Keratinocyte (primary cell): ENCODE data around the gene SLC15A4. TPM values are rescaled to one million over a fixed set of nuclear protein-coding genes. Genes with fewer than 3 reads are reported as not detected.

Source experiments
- DNase-seq: peaks from one replicate; pipeline ENCODE4 v3.0.0-alpha.2; 2011; ENCODE audit warnings: low read depth, missing footprints, low spot score
- FAIRE-seq: peaks from 2 replicates; lab custom pipeline; 2011; peaks lifted over from hg19 to GRCh38; lab: Jason Lieb, UNC
- H2AFZ ChIP-seq: 2 replicates; pipeline ENCODE4 v1.6.0; 2012; ENCODE audit warnings: low read length, control low read depth, inconsistent platforms; ENCODE audit not compliant: control insufficient read depth
- H3K27ac ChIP-seq: 2 replicates; pipeline ENCODE4 v1.5.1; 2011; ENCODE audit warnings: low read length; ENCODE audit not compliant: control insufficient read depth, insufficient read depth
- H3K27me3 ChIP-seq: 3 replicates; pipeline ENCODE4 v1.6.0; 2011; ENCODE audit warnings: low read length; ENCODE audit not compliant: control insufficient read depth, insufficient read depth; ENCODE audit errors: extremely low read depth
- H3K36me3 ChIP-seq, 2 experiments: 2 replicates in 1 of 2; 3 replicates in 1 of 2; pipeline ENCODE4 v1.5.1; 2011; ENCODE audit warnings: low read length in 2 of 2, mild to moderate bottlenecking in 1 of 2; ENCODE audit not compliant: control insufficient read depth in 2 of 2, insufficient read depth in 2 of 2; ENCODE audit errors: extremely low read depth in 1 of 2
- H3K4me1 ChIP-seq: 3 replicates; pipeline ENCODE4 v1.5.1; 2011; ENCODE audit warnings: low read length; ENCODE audit not compliant: control insufficient read depth, insufficient read depth; ENCODE audit errors: extremely low read depth
- H3K4me2 ChIP-seq: 3 replicates; pipeline ENCODE4 v1.6.0; 2011; ENCODE audit warnings: low read depth, low read length; ENCODE audit not compliant: control insufficient read depth, insufficient read depth; ENCODE audit errors: extremely low read depth
- H3K4me3 ChIP-seq, 3 experiments: fragments of 200-600 bp in 1 of 3; sonication (generic) in 1 of 3; 2 replicates in 2 of 3; 3 replicates in 1 of 3; pipeline ENCODE4 v1.5.1; 2011 to 2016; ENCODE audit warnings: low read length in 3 of 3, mild to moderate bottlenecking in 3 of 3, control low read depth in 2 of 3, inconsistent platforms in 1 of 3, low read depth in 1 of 3, mixed read lengths in 1 of 3, mixed run types in 1 of 3, moderate library complexity in 1 of 3; ENCODE audit not compliant: control insufficient read depth in 2 of 3, insufficient read depth in 2 of 3; ENCODE audit errors: extremely low read depth in 1 of 3
- H3K79me2 ChIP-seq: 2 replicates; pipeline ENCODE4 v1.6.0; 2012; ENCODE audit warnings: low read length; ENCODE audit not compliant: control insufficient read depth, insufficient read depth
- H3K9ac ChIP-seq: 3 replicates; pipeline ENCODE4 v1.6.0; 2011; ENCODE audit warnings: low read length; ENCODE audit not compliant: control insufficient read depth, insufficient read depth; ENCODE audit errors: extremely low read depth
- H3K9me1 ChIP-seq: 3 replicates; pipeline ENCODE4 v1.6.0; 2011; ENCODE audit warnings: low read length; ENCODE audit not compliant: control insufficient read depth, insufficient read depth; ENCODE audit errors: extremely low read depth
- H3K9me3 ChIP-seq: 2 replicates; pipeline ENCODE4 v1.5.1; 2012; ENCODE audit warnings: low read depth, low read length; ENCODE audit not compliant: control insufficient read depth
- H4K20me1 ChIP-seq: 3 replicates; pipeline ENCODE4 v1.6.0; 2011; ENCODE audit warnings: low read length; ENCODE audit not compliant: control insufficient read depth, insufficient read depth; ENCODE audit errors: extremely low read depth
- EZH2 ChIP-seq: IDR thresholded peaks from one replicate; pipeline ENCODE4 v1.6.1; 2012; ENCODE audit warnings: inconsistent platforms, mild to moderate bottlenecking, low read length, moderate library complexity
- dilution Hi-C: fragments of 300-500 bp; cut with MboI; formaldehyde crosslinking; loops from one replicate; pipeline ENCODE4 v1.7.0; 2020; ENCODE audit warnings: low sequenced_read_pairs; ENCODE audit not compliant: extremely low pct_ligation_motif_present
- polyA plus RNA-seq, 5 experiments: library from polyadenylated mRNA; depleted of rRNA in 3 of 5; stranded (reverse) in 3 of 5; stranded (forward) in 1 of 5; unstranded in 1 of 5; fragments of >200 nt; gene quantifications; 1 replicate in 1 of 5; 2 replicates in 3 of 5; 3 replicates in 1 of 5; pipeline versions ENCODE4 v1.2.1 to v1.2.3, GENCODE V29; 2011 to 2012; ENCODE audit warnings: missing spikeins in 2 of 5, low read depth in 1 of 5, low replicate concordance in 1 of 5
- TF ChIP-seq, protein P1 (sequence below), 3 experiments: IDR thresholded peaks in 1 of 3; conservative IDR thresholded peaks in 1 of 3; optimal IDR thresholded peaks in 1 of 3; 2 replicates in 2 of 3; 3 replicates in 1 of 3; pipeline versions ENCODE3 to v1.5.1; 2011; ENCODE audit warnings: low read length in 3 of 3, mild to moderate bottlenecking in 3 of 3, moderate library complexity in 2 of 3, control low read depth in 1 of 3, inconsistent platforms in 1 of 3; ENCODE audit not compliant: insufficient read depth in 2 of 3; ENCODE audit errors: extremely low read depth in 1 of 3

The SLC15A4 gene
- polyA plus RNA-seq, 1 donor (not counting 4 experiments of a cell fraction or from before 2014, with no cell fraction given) = 39.3 TPM

DNA sequence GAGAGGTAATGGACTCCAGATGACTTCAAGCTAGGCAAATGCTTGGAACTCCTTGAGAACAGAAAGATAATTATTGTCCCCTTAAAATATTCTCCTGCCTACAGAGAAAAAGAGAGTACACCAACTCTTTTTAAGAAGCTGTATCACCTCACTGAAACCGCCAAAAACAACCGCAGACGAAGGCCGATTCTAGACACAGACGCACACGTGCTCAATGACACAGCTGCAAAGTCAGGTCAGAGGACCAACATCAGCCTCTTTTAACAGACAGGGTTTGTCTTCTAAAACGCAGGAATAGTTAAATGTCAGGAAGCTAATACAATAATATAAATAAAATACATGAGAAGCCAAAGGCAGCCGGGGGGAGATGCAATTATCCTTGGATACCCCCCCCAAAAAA is 19.0 kb downstream of the SLC15A4 start:
- Histone ChIP-seq H4K20me1 (peaks cover 2% of the 10 kb centered on the region), H3K9me3 (no peaks in the 10 kb centered on the region), H3K9ac (no peak overlapping the region), H3K36me3 (peaks cover 16 to 17% of the 10 kb centered on the region in 2 experiments), H3K4me1 (peaks cover 12% of the 10 kb centered on the region), H3K4me3 (no peak overlapping the region), H3K27me3 (no peaks in the 10 kb centered on the region), H3K79me2 (peaks cover 59% of the 10 kb centered on the region), H3K9me1 (no peaks in the 10 kb centered on the region), H2AFZ (no peak overlapping the region), H3K4me2 (no peak overlapping the region), H3K27ac (no peak overlapping the region)
- FAIRE-seq (no peak), DNase-seq (no peak)
- dilution Hi-C loops = no loop called here
- TF ChIP-seq, protein P1, sequence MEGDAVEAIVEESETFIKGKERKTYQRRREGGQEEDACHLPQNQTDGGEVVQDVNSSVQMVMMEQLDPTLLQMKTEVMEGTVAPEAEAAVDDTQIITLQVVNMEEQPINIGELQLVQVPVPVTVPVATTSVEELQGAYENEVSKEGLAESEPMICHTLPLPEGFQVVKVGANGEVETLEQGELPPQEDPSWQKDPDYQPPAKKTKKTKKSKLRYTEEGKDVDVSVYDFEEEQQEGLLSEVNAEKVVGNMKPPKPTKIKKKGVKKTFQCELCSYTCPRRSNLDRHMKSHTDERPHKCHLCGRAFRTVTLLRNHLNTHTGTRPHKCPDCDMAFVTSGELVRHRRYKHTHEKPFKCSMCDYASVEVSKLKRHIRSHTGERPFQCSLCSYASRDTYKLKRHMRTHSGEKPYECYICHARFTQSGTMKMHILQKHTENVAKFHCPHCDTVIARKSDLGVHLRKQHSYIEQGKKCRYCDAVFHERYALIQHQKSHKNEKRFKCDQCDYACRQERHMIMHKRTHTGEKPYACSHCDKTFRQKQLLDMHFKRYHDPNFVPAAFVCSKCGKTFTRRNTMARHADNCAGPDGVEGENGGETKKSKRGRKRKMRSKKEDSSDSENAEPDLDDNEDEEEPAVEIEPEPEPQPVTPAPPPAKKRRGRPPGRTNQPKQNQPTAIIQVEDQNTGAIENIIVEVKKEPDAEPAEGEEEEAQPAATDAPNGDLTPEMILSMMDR (optimal IDR thresholded peaks at IDR 0.05 in 1 of 3, IDR thresholded peaks at IDR 0.05 in 1 of 3, conservative IDR thresholded peaks at IDR 0.05 in 1 of 3; ENCODE audit: extremely low read depth in 1 of 3, insufficient read depth in 2 of 3, low read length in 3 of 3) = no peak
- no peak for TF ChIP-seq EZH2

DNA sequence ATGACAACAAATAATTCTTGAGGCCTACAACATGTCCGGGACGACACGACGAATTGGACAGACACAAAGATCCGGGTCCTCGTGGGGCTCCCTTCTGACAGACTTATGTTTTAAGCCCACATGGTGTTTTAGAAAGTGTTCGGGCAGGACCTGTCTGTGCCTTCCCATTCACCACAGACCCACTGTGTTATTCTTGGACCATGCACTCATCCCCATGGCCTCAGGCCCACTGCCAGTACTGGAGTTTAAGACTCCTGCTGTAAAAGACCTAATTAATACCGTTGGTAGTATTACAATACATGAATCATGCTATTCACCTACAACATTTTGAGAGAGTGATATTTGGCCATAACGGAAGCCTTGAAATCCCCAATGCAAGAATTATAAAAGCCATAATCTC is 20.0 kb downstream of the SLC15A4 start:
- H3K4me3 ChIP-seq = no peak overlapping the region
- H4K20me1 ChIP-seq = peaks cover 2% of the 10 kb centered on the region
- H3K36me3 ChIP-seq = peaks cover 19 to 22% of the 10 kb centered on the region in 2 experiments
- DNase-seq = no peak
- no peak for FAIRE-seq
- no peak overlapping the region for H2AFZ ChIP-seq
- no peaks in the 10 kb centered on the region for H3K9me3 ChIP-seq
- TF ChIP-seq EZH2 = no peak
- TF ChIP-seq, protein P1 (optimal IDR thresholded peaks at IDR 0.05 in 1 of 3, IDR thresholded peaks at IDR 0.05 in 1 of 3, conservative IDR thresholded peaks at IDR 0.05 in 1 of 3; ENCODE audit: extremely low read depth in 1 of 3, insufficient read depth in 2 of 3, low read length in 3 of 3) = no peak
- H3K9ac ChIP-seq = no peak overlapping the region
- dilution Hi-C loops = no loop called here
- H3K9me1 ChIP-seq = no peaks in the 10 kb centered on the region
- H3K4me1 ChIP-seq = peaks cover 12% of the 10 kb centered on the region
- no peaks in the 10 kb centered on the region for H3K27me3 ChIP-seq
- H3K79me2 ChIP-seq = peaks cover 52% of the 10 kb centered on the region
- H3K4me2 ChIP-seq = no peak overlapping the region
- H3K27ac ChIP-seq = no peak overlapping the region
